SK-N-MC (cell line): ENCODE results near the gene B4GALT6.

Experiments used
- DNase-seq: peaks from one replicate; pipeline ENCODE4 v3.0.0-alpha.2; 2011; ENCODE audit warnings: low read depth, low spot score
- H3K27ac ChIP-seq: fragments of 200-600 bp; sonication (generic); 2 replicates; pipeline ENCODE4 v1.5.1; 2016; ENCODE audit warnings: mixed run types
- H3K36me3 ChIP-seq: fragments of 200-600 bp; sonication (generic); 2 replicates; pipeline ENCODE4 v1.6.1; 2017; ENCODE audit warnings: antibody characterized with exemption, low read length, mixed read lengths; ENCODE audit not compliant: insufficient read depth
- H3K4me3 ChIP-seq: fragments of 200-600 bp; sonication (generic); 2 replicates; pipeline ENCODE4 v1.5.1; 2016
- H3K9ac ChIP-seq: fragments of 200-600 bp; sonication (generic); 2 replicates; pipeline ENCODE4 v1.8.0; 2017; ENCODE audit warnings: mixed run types, mixed read lengths; ENCODE audit not compliant: insufficient read length
- H3K9me3 ChIP-seq: fragments of 200-600 bp; sonication (generic); 2 replicates; pipeline ENCODE4 v1.6.1; 2017; ENCODE audit warnings: low read depth, mild to moderate bottlenecking, antibody characterized with exemption, low read length, moderate library complexity, mixed read lengths
- EZH2 ChIP-seq: fragments of 200-600 bp; sonication (generic); IDR thresholded peaks from one replicate; pipeline ENCODE4 v1.6.1; 2017; ENCODE audit warnings: antibody characterized with exemption
- FOXP2 ChIP-seq: optimal IDR thresholded peaks from 2 replicates; pipeline ENCODE3; 2011; ENCODE audit warnings: mild to moderate bottlenecking, moderate library complexity; ENCODE audit not compliant: insufficient read depth; ENCODE audit errors: extremely low read length, control extremely low read depth
- POLR2AphosphoS5 ChIP-seq: IDR thresholded peaks from 2 replicates; pipeline ENCODE4 v1.6.1; 2012; ENCODE audit warnings: mild to moderate bottlenecking, low read depth, low read length, borderline replicate concordance

Gene B4GALT6

GRCh38 chr18:31683106-31683505 is 1.3 kb downstream of the B4GALT6 start:
- Histone ChIP-seq H3K36me3 (no peaks in the 10 kb centered on the region), H3K4me3 (no peak overlapping the region), H3K27ac (no peak overlapping the region), H3K9me3 (no peaks in the 10 kb centered on the region), H3K9ac (no peak overlapping the region)
- TF ChIP-seq EZH2 (no peak), POLR2AphosphoS5 (no peak), FOXP2 (no peak)
- no peak for DNase-seq

- Histone ChIP-seq H3K36me3 (no peaks in the 10 kb centered on the region), H3K27ac (no peak overlapping the region), H3K9me3 (no peaks in the 10 kb centered on the region), H3K9ac (no peak overlapping the region), H3K4me3 (no peak overlapping the region)
- TF ChIP-seq EZH2 (no peak), FOXP2 (no peak), POLR2AphosphoS5 (no peak)
- no peak for DNase-seq
Observed at GRCh38 chr18:31680831-31681568, 3.4 kb downstream of the B4GALT6 start.

GRCh38 chr18:31680433-31680811 is 4.0 kb downstream of the B4GALT6 start:
- Histone ChIP-seq H3K27ac (no peak overlapping the region), H3K9ac (no peak overlapping the region), H3K4me3 (no peak overlapping the region), H3K9me3 (no peaks in the 10 kb centered on the region), H3K36me3 (no peaks in the 10 kb centered on the region)
- no peak for DNase-seq
- TF ChIP-seq POLR2AphosphoS5 (no peak), FOXP2 (no peak), EZH2 (no peak)

GRCh38 chr18:31679791-31680432 is 4.5 kb downstream of the B4GALT6 start:
- Histone ChIP-seq H3K27ac (no peak overlapping the region), H3K36me3 (no peaks in the 10 kb centered on the region), H3K4me3 (no peak overlapping the region), H3K9me3 (no peaks in the 10 kb centered on the region), H3K9ac (no peak overlapping the region)
- DNase-seq = no peak
- no peak for TF ChIP-seq FOXP2
- no peak for TF ChIP-seq EZH2
- TF ChIP-seq POLR2AphosphoS5 = no peak

GRCh38 chr18:31679133-31679742 is 5.1 kb downstream of the B4GALT6 start:
- Histone ChIP-seq H3K4me3 (no peak overlapping the region), H3K27ac (no peak overlapping the region), H3K9me3 (no peaks in the 10 kb centered on the region), H3K36me3 (no peaks in the 10 kb centered on the region), H3K9ac (no peak overlapping the region)
- no peak for TF ChIP-seq POLR2AphosphoS5
- TF ChIP-seq FOXP2 = no peak
- no peak for TF ChIP-seq EZH2
- DNase-seq = no peak

GRCh38 chr18:31678425-31678824 is 6.0 kb downstream of the B4GALT6 start:
- Histone ChIP-seq H3K9ac (no peak overlapping the region), H3K9me3 (no peaks in the 10 kb centered on the region), H3K4me3 (no peak overlapping the region), H3K36me3 (no peaks in the 10 kb centered on the region), H3K27ac (no peak overlapping the region)
- no peak for DNase-seq
- TF ChIP-seq FOXP2 (no peak), POLR2AphosphoS5 (no peak), EZH2 (no peak)

- no peak for DNase-seq
Observed at GRCh38 chr18:31677592-31677991, 6.8 kb downstream of the B4GALT6 start.

GRCh38 chr18:31675404-31675803 is 9.0 kb downstream of the B4GALT6 start:
- Histone ChIP-seq H3K36me3 (no peaks in the 10 kb centered on the region), H3K4me3 (no peak overlapping the region), H3K9me3 (no peaks in the 10 kb centered on the region), H3K9ac (no peak overlapping the region), H3K27ac (no peak overlapping the region)
- DNase-seq = no peak
- no peak for TF ChIP-seq FOXP2
- TF ChIP-seq POLR2AphosphoS5 = no peak
- no peak for TF ChIP-seq EZH2

More at GRCh38 chr18:31677592-31677991, 6.8 kb downstream of the B4GALT6 start:
- Histone ChIP-seq H3K9ac (no peak overlapping the region), H3K36me3 (no peaks in the 10 kb centered on the region), H3K9me3 (no peaks in the 10 kb centered on the region), H3K4me3 (no peak overlapping the region), H3K27ac (no peak overlapping the region)
- TF ChIP-seq POLR2AphosphoS5 (no peak), FOXP2 (no peak)
